ENCODE results near the gene SPATA33.

Gene SPATA33

DNA sequence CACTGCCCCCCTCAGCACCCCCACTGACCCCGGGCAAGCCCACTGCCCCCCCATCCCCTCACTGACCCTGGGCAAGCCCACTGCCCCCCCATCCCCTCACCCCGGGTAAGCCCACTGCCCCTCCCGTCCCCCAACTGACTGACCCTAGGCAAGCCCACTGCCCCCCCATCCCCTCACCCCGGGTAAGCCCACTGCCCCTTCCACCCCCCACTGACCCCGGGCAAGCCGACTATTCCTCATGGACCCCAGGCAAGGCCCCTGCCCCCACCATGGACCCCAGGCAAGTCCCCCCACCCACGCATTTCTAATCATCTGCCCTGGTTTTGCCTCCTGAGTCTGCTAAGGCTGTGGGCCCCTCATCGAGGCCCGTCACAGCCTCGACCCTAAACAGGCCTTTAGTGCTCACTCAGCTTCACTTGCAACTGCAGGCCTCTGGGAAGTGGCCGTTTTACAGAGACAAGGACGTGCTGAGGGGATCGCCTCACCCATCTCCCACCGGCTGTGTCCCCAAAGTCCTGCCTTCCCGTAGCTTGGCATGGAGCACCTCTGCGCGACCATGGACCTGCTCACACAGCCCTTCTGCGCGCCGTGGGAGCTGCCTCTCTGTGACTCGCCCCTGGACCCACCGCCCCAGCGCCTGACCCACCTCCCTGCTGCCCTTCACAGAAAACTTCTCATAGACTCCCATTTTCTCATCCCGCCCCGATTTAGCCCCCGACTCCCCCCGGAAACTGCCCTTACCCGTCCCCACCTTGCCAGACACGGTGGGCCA, 59.5 kb downstream of the SPATA33 start:
- H3K4me3 ChIP-seq (ENCODE audit: low read depth, low read length): no peak overlapping the region
- in situ Hi-C loops (cut with HindIII; ENCODE audit: low sequenced_read_pairs): no loop called here
- no peak for TF ChIP-seq CTCF (IDR thresholded peaks at IDR 0.05; ENCODE audit: low read depth, low read length)
- no peak for DNase-seq (ENCODE audit: low read depth, low spot score)

- no peak overlapping the region for H3K4me3 ChIP-seq (ENCODE audit: low read depth, low read length)
- no peak for TF ChIP-seq CTCF (IDR thresholded peaks at IDR 0.05; ENCODE audit: low read depth, low read length)
- no peak for DNase-seq (ENCODE audit: low read depth, low spot score)
- in situ Hi-C loops (cut with HindIII; ENCODE audit: low sequenced_read_pairs): no loop called here
Observed at GRCh38 chr16:89717688-89718505, 60.3 kb downstream of the SPATA33 start.
